HL-60 (cell line): ENCODE results near the gene SLC41A3.

Experiments
- CTCF ChIP-seq: IDR thresholded peaks from one replicate; pipeline ENCODE4 v1.5.1; 2011; ENCODE audit warnings: low read length, control low read depth, inconsistent platforms; ENCODE audit not compliant: insufficient read depth
- GABPA ChIP-seq: IDR thresholded peaks from 2 replicates; pipeline ENCODE4 v1.6.1; 2012; ENCODE audit warnings: low read depth
- REST ChIP-seq: IDR thresholded peaks from 2 replicates; pipeline ENCODE4 v1.6.1; 2012; ENCODE audit warnings: low read depth; ENCODE audit not compliant: insufficient replicate concordance

GRCh38 chr3:126008219-126008618 is 75.7 kb downstream of the SLC41A3 start:
- TF ChIP-seq GABPA (no peak), CTCF (no peak), REST (no peak)
